Stimulated activated CD8-positive, alpha-beta memory T cell treated with anti-CD3 and anti-CD28 coated beads, Interleukin-7, amount 100 ng/mL, for 1 hour (primary cell): ENCODE data around the gene CITED2.
"Not testable (repeated sequence)": the region's sequence is repeated elsewhere in the genome, so short reads cannot be mapped to it uniquely, and the experiment has no call there.

Experiments
- DNase-seq, 2 donors: peaks; one replicate each; pipeline ENCODE4 v3.0.0-alpha.2; 2020; ENCODE audit warnings: low read depth in 2 of 2

CITED2 gene, protein sequence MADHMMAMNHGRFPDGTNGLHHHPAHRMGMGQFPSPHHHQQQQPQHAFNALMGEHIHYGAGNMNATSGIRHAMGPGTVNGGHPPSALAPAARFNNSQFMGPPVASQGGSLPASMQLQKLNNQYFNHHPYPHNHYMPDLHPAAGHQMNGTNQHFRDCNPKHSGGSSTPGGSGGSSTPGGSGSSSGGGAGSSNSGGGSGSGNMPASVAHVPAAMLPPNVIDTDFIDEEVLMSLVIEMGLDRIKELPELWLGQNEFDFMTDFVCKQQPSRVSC

DNA sequence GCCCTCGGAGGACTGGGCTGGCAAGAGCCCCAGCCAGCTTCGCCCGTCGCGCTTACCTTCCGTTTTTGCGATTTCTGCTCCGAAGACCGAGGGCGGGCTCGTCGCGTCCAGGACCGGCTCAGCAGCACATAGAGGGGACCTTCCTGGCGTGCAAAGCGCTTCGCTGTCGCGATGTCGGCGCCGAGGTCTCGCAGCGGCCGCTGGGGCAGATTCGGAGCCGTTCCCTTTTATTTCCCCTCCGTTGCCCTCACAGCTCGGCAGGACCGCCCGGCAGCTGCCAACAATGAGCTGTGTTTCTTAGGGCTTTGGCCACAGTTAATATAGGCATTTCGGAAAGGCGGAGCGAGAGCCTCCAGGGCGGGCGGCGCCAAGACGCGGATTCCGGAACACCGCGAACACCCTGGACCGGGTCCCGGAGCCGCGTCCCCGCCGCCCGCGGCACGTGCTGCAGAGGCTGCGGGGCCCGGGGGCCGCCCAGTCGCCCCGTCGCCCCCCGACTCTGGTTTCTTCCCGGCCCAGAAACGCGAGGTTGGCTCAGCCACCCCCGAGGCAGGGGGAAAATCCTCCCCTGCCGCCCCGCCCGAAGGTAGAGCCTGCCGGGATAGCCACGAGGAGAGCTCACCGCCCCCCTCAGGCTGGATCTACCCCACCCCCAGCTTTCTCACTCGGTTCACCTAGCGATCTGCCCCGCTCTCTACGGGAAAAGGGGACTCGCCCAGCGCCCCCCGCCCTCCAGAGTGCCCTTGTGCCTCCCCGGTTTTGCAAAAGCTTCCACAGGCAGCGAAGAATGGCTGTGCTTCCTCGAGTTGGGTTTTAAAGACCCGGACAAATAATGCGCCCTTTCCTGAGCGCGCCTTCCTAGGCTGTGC lies at the start of gene CITED2:
CITED2 (minus strand) TSS at position 292 of the 869 bp plus-strand sequence. CDS start 704 bp downstream, outside the sequence.
- DNase-seq: peak; percentile 87 to 89

DNA sequence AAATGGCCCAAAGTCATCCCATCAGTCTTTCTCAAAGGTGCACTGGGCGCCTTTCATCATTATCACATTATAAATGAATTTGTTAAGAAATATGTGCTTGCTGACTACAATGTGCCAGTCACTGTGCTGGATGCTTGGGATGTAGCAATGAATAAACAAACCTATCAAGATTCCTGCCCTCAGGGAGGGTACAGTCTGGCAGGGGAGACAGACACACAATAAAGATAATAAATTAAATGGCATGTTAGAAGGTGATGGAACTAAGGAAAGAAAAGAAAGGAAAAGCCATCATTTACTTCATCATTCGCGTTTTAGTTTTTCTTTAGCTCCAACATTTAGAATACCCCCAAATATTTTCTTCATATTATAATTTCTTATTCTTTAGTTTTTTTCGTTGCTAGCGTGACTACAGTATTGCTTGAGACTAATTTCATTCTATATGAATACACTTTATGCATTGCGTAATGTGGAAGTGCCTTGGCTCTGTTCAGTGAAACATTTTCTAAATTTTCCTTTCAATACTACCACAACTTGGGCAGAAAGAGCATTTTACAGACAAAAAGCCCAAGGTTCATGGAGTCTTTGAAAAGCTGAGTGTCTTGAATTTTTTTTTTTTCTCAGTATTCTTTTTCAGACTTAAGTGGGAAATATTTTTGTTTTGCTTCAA lies 48.7 kb upstream of the CITED2 start:
- no peak for DNase-seq

- no peak for DNase-seq
Observed at GRCh38 chr6:139422105-139423036, 47.9 kb upstream of the CITED2 start.

DNA sequence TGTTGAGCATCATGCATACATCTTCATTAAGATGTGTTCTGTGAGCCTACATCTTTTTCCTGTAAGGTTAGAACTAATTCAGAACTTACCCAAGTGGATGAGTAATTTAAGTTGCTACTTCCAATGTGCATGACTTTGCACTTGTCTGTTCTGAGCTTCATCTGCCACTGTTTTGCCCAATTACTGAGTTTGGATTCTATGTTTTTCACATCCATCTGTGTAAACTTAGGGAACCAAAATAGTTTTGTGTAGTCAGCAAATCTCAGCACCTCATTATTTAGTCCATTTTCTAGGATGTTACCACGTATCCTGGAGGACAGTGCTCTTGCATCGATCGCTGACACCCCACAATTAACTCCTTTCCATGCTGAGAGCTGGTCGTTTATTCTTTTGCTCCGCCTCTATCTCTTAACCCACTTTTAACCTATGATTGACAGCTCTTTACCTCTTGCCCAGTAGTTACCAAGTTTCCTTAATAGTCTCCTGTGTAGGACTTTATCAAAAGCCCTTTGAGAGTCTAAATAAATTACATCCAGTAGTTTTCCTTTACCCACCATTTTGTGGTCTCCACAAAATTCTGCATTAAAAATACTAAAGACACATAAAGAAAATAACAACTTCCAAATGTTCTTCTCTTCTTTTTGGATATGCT lies 44.2 kb upstream of the CITED2 start:
- no peak for DNase-seq

DNA sequence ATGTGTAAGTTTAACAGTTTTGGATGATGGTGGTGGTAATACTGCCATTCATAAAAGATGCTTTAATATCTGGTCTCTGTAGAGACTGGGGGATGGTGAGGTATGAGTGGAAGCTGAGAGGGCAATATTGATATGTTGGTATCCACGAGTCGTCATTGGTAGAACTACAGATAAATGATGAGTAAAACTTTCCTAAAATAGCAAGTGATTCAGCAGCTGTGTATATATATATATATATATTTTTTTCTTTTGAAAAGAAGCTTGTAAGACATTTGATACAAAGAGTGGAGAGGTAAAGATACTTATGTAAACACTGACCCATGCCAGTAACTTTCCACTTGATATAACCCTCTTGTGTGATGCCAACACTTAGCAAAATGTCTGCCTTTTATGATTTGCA lies 41.7 kb upstream of the CITED2 start:
- DNase-seq: no peak

DNA sequence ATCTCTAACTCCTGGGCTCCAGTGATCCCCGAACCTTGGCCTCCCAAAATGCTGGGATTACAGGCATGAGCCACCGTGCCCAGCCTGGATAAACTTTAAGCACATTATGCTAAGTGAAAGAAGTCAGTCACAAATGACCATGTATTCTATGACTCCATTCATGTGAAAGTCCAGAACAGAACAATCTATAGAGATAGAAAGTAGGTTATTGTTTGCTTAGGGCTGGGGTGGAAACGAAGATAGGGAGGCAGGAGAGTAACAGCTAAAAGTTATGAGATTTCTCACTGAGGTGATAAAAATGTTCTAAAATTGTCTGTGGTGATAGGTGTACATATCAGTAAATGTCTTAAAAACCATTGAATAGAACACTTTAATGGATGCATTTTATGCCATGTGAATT lies 40.9 kb upstream of the CITED2 start:
- no peak for DNase-seq

- DNase-seq: not testable (repeated sequence)
Observed at GRCh38 chr6:139412103-139412502, 37.7 kb upstream of the CITED2 start.

GRCh38 chr6:139409026-139409425 lies 34.6 kb upstream of the CITED2 start:
- DNase-seq: no peak

DNA sequence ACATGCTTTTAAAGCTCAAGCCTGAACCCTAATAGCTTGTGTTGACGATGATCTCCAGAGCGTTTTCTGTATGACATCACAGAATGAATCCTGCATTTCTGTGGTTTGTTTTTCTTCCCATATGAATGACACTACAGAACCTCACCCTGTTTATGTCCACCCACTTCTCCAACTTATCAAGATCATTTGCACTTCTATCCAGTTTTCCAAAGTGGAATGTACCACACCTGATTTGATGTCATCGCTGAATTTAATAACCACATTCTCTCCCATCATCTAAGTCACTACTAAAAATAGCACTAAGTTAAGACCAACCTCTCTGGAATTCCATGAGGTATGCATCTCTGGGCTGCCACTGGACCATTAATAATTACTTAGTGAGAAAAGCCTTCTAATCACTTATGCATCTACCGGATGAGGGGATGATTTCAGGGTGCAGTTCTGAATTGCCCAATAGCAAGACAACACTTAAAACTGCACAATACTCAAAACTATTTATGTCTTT lies 33.3 kb upstream of the CITED2 start:
- no peak for DNase-seq

DNA sequence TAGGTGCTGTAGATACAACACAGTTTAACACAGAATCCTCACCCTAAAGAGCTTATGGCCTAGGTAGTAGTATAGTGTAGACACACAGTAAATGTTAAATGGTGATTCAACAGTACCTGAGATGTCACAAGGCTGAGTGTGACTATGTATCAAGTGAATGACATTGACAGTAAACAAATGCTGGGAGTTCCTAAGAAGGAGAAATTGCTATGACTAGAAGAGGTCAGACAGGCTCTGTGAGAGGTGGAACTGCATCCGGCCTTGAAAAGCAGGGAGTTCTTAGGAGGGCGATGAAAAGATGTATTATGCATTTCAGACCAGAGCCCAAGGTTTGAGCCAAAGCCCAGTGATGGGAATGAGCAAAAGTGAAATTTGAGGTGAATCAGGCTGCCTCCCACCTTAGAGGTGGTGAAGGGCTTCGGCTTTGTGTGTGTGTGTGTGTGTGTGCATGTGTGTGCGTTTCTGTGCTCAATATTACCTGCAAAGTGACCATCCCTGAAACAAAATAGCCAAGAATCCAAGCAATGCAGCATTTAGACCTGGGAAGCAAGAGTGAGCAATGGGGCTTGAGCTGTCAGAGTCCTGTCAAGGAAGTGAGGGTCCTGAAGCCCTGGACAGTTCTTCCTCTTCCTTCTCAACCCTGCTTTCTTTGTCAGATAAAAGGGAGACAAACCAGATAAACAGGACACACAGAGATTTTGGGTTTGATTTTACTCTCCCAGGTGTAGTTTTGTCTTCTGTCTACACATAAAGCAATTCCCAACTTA lies 32.3 kb upstream of the CITED2 start:
- no peak for DNase-seq

GRCh38 chr6:139402876-139403386 lies 28.5 kb upstream of the CITED2 start:
- no peak for DNase-seq

DNA sequence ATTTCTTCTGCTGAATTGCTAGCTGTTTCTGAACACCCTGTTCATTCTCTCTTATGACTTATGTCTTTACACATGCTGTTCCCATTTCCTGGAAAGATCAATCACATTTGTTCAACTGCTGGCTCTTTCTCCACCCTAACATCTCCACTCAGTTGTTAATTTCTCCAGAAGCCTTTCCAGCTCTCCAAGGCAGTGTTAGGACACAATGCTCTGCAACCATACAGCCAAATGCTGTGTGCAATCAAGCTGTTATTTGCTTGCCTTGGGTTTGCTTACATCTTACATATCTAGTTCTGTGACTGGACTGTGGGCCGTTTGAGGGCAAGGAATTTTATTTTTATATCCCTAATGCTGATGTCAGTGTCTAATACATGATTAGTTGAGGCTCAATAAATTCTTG lies 24.2 kb upstream of the CITED2 start:
- DNase-seq: no peak

DNA sequence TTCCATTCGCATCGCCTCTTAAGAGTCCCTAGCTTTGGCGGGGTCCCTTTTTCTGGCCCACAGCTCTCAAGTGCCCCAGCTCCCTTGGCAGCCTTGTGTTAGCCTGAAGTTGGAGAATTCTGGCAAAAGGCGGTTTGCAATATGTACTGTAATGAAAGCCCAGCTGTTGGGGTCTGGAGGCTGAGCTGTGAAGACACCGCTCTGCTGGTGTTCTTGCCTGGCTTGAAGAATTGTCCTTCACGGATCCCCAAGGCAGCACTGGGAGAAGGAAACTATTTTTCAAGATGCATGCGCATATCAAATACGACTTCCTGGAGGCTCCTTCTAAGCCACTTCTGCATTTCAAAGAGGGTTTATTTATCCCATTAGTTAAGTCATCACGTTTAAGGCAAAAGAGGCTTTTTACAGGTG lies 21.4 kb upstream of the CITED2 start:
- no peak for DNase-seq

GRCh38 chr6:139395371-139395770 lies 20.9 kb upstream of the CITED2 start:
- DNase-seq: no peak

GRCh38 chr6:139394027-139394649 lies 19.7 kb upstream of the CITED2 start:
- DNase-seq: no peak

- no peak for DNase-seq
Observed at GRCh38 chr6:139392794-139393193, 18.3 kb upstream of the CITED2 start.

GRCh38 chr6:139391709-139392108 lies 17.3 kb upstream of the CITED2 start:
- no peak for DNase-seq

- DNase-seq: no peak
Observed at GRCh38 chr6:139390447-139390846, 16.0 kb upstream of the CITED2 start.

- no peak for DNase-seq
Observed at GRCh38 chr6:139388384-139388783, 13.9 kb upstream of the CITED2 start.
